ENCODE results near the gene SIGLEC8.
A peak's percentile ranks its signal among the peaks of the same experiment; 100 is the strongest.
"Not testable (repeated sequence)": the region's sequence is repeated elsewhere in the genome, so short reads cannot be mapped to it uniquely, and the experiment has no call there.

Gene SIGLEC8

GRCh38 chr19:51422053-51422448, 36.2 kb downstream of the SIGLEC8 start:
- H3K79me2 ChIP-seq (ENCODE audit: control insufficient read depth, low read length): no peaks in the 10 kb centered on the region
- no peak overlapping the region for H3K4me3 ChIP-seq (ENCODE audit: low read length)
- H3K9me2 ChIP-seq (replicated peaks; ENCODE audit: control insufficient read depth, low read length): no peaks in the 10 kb centered on the region
- H3K27ac ChIP-seq (ENCODE audit: low read depth, low read length): no peak overlapping the region
- TF ChIP-seq EZH2phosphoT487 (IDR thresholded peaks at IDR 0.05; ENCODE audit: borderline replicate concordance, low read length): no peak
- TF ChIP-seq CTCF (IDR thresholded peaks at IDR 0.05; ENCODE audit: low read depth, low read length, poor library complexity, severe bottlenecking): peak; percentile 95
- no peaks in the 10 kb centered on the region for H3K36me3 ChIP-seq (ENCODE audit: control insufficient read depth, low read length)
- H4K20me1 ChIP-seq (ENCODE audit: control insufficient read depth, insufficient read depth, low read depth, low read length): no peaks in the 10 kb centered on the region
- peaks cover 16% of the 10 kb centered on the region for H3K4me1 ChIP-seq (ENCODE audit: control insufficient read depth, low read length)
- no peak overlapping the region for H3K4me2 ChIP-seq (ENCODE audit: low read length)
- H3F3A ChIP-seq (ENCODE audit: control insufficient read depth, insufficient read depth): no peaks in the 10 kb centered on the region
- no peaks in the 10 kb centered on the region for H3K27me3 ChIP-seq (ENCODE audit: control insufficient read depth, low read length)
- H3K9me3 ChIP-seq (ENCODE audit: control insufficient read depth, insufficient read depth, low read length): no peaks in the 10 kb centered on the region

GRCh38 chr19:51421229-51422052, 36.8 kb downstream of the SIGLEC8 start:
- no peak overlapping the region for H3K4me3 ChIP-seq (ENCODE audit: low read length)

GRCh38 chr19:51420511-51420910, 37.7 kb downstream of the SIGLEC8 start:
- H3K9me2 ChIP-seq (replicated peaks; ENCODE audit: control insufficient read depth, low read length); H3K27ac ChIP-seq (ENCODE audit: low read depth, low read length); H3K4me3 ChIP-seq (ENCODE audit: low read length); H3K36me3 ChIP-seq (ENCODE audit: control insufficient read depth, low read length); H3K79me2 ChIP-seq (ENCODE audit: control insufficient read depth, low read length); H3F3A ChIP-seq (ENCODE audit: control insufficient read depth, insufficient read depth); H4K20me1 ChIP-seq (ENCODE audit: control insufficient read depth, insufficient read depth, low read depth, low read length); H3K27me3 ChIP-seq (ENCODE audit: control insufficient read depth, low read length); H3K9me3 ChIP-seq (ENCODE audit: control insufficient read depth, insufficient read depth, low read length); H3K4me2 ChIP-seq (ENCODE audit: low read length): not testable (repeated sequence)
- H3K4me1 ChIP-seq (ENCODE audit: control insufficient read depth, low read length): peaks cover 26% of the 10 kb centered on the region

More at GRCh38 chr19:51421229-51422052, 36.8 kb downstream of the SIGLEC8 start:
- H3K4me2 ChIP-seq (ENCODE audit: low read length): no peak overlapping the region
- no peaks in the 10 kb centered on the region for H3K36me3 ChIP-seq (ENCODE audit: control insufficient read depth, low read length)
- peaks cover 5% of the 10 kb centered on the region; the same call in 1 of the 2 replicates for H3K79me2 ChIP-seq (ENCODE audit: control insufficient read depth, low read length)
- H3K27ac ChIP-seq (ENCODE audit: low read depth, low read length): no peak overlapping the region
- peaks cover 22% of the 10 kb centered on the region for H3K4me1 ChIP-seq (ENCODE audit: control insufficient read depth, low read length)
- H3K9me2 ChIP-seq (replicated peaks; ENCODE audit: control insufficient read depth, low read length): no peaks in the 10 kb centered on the region
- no peaks in the 10 kb centered on the region for H3K27me3 ChIP-seq (ENCODE audit: control insufficient read depth, low read length)
- no peaks in the 10 kb centered on the region for H4K20me1 ChIP-seq (ENCODE audit: control insufficient read depth, insufficient read depth, low read depth, low read length)
- H3K9me3 ChIP-seq (ENCODE audit: control insufficient read depth, insufficient read depth, low read length): no peaks in the 10 kb centered on the region
- no peak for TF ChIP-seq EZH2phosphoT487 (IDR thresholded peaks at IDR 0.05; ENCODE audit: borderline replicate concordance, low read length)
- TF ChIP-seq CTCF (IDR thresholded peaks at IDR 0.05; ENCODE audit: low read depth, low read length, poor library complexity, severe bottlenecking): no peak
- H3F3A ChIP-seq (ENCODE audit: control insufficient read depth, insufficient read depth): no peaks in the 10 kb centered on the region

- H3K4me1 ChIP-seq (ENCODE audit: control insufficient read depth, low read length): peaks cover 26% of the 10 kb centered on the region
Observed at GRCh38 chr19:51418707-51419106, 39.5 kb downstream of the SIGLEC8 start.

More at GRCh38 chr19:51418707-51419106, 39.5 kb downstream of the SIGLEC8 start:
- Histone ChIP-seq H3K4me2 (ENCODE audit: low read length) (no peak overlapping the region), H3F3A (ENCODE audit: control insufficient read depth, insufficient read depth) (no peaks in the 10 kb centered on the region), H4K20me1 (ENCODE audit: control insufficient read depth, insufficient read depth, low read depth, low read length) (no peaks in the 10 kb centered on the region), H3K9me3 (ENCODE audit: control insufficient read depth, insufficient read depth, low read length) (no peaks in the 10 kb centered on the region), H3K79me2 (ENCODE audit: control insufficient read depth, low read length) (peaks cover 6% of the 10 kb centered on the region; the same call in 1 of the 2 replicates), H3K9me2 (replicated peaks; ENCODE audit: control insufficient read depth, low read length) (no peaks in the 10 kb centered on the region), H3K27ac (ENCODE audit: low read depth, low read length) (no peak overlapping the region), H3K36me3 (ENCODE audit: control insufficient read depth, low read length) (no peaks in the 10 kb centered on the region), H3K27me3 (ENCODE audit: control insufficient read depth, low read length) (no peaks in the 10 kb centered on the region), H3K4me3 (ENCODE audit: low read length) (no peak overlapping the region)
- TF ChIP-seq CTCF (IDR thresholded peaks at IDR 0.05; ENCODE audit: low read depth, low read length, poor library complexity, severe bottlenecking): no peak
- TF ChIP-seq EZH2phosphoT487 (IDR thresholded peaks at IDR 0.05; ENCODE audit: borderline replicate concordance, low read length): no peak

Data from DOHH2 (cell line).